NCI-H510A treated with DMSO at 0.1 percent for 48 hours (cell line): ENCODE results near the gene CD247.

Experiments used
- DNase-seq: peaks from one replicate; lab custom pipeline; 2025; lab: John Stamatoyannopoulos, UW

CD247 gene

GRCh38 chr1:167439301-167439988 lies 78.9 kb downstream of the CD247 start:
- DNase-seq = peak; percentile 47

DNA sequence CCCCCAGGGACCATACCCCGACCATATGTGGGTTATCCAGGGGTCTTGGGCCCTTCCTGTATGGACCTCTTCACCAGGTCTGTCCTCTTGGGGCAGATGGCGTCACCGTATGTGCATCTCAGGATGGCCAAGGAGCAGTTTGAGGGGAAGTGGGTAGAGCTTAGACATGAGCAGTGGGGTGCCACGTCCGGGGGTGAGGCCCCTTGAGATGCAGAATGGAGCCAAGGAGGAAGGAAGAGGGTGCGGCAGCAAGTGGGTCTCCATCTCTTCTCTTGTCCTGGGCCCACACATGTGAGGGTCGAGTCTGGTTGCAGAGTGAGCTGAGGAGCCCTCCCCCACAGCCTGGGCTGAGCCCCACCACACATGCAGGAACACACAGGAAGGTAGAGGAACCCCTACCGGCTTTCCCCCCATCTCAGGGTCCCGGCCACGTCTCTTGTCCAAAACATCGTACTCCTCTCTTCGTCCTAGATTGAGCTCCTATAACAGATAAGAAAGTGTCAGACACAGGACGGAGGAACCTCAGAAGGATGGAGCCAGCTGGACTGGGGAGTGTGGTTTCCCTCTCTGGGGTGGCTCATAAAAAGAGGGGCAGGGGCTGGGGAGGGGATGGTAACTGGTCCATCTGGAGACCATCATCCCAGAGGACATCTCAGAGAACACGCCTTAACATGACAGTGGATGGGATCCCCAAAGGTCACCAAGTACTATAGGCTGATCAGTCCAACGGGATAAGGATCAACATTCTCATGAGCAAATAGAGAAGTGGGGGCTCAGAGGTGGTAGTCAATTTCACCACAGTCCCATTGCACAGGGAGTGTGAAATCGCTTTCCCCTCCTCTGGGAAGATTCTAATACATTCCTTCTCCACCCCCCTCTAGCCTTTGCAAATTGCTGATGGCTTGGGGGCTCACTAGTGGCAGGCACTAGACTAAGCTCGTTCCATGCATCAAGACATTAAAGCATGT lies 79.9 kb downstream of the CD247 start:
- no peak for DNase-seq

- DNase-seq = no peak
Measured at GRCh38 chr1:167435484-167435883, 82.8 kb downstream of the CD247 start.

DNA sequence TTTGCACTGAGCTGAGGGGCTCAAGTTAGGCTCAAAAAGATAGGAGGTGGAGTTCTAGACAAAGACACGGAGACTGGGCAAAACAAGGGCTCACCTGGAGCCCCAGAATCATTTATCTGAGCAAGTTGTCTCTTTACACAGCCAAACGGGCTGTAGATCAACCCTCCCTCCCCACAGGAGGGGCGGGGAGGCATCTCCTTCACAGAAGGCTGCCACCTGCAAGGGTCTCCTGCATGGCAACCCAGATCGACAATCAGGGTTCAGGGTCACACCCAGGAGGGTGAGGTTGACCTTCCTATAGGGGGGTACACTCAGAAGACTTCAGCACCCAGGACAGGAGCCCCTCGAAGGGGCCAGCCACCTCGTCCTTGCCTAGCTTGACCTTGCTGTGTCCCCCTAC lies 84.0 kb downstream of the CD247 start:
- DNase-seq = no peak

GRCh38 chr1:167433884-167434283 lies 84.4 kb downstream of the CD247 start:
- no peak for DNase-seq

GRCh38 chr1:167432780-167433179 lies 85.5 kb downstream of the CD247 start:
- no peak for DNase-seq

DNA sequence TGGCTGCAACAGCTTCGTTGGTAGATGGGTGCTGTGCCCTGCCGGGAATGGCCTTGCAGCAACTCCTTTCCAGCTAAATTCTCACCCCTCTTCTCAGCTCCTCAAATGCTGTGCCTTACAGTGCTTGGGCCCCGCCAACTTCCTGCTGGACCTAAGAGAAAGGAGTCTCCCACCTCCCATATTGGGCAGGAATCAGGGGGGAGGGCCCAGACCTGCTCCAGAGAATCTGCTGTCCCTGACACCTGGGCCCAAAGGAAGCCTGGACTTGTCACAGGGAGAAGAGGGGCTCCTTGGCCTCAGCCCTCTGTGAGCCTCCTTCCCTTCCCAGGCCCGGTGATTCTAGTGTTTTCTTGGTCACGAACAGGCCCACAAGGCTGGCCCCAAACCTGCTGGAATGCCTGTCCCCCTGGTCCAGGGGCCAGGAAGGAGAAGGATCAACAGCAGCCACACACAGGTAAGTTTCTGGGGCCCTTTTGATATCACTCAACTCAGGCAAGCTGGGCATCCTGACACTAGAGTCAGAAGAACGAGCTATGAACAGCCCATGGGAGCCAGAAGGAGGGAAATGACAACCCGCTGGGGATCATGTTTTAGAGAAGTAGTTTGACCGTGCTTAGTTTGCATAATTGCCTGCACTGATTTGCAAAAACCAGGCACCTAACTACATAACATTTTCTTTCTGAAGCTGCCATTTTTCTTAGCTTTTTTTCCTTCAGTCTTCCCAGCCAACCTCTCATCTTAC lies 86.2 kb downstream of the CD247 start:
- DNase-seq = no peak

GRCh38 chr1:167431261-167431908 lies 86.9 kb downstream of the CD247 start:
- no peak for DNase-seq

DNA sequence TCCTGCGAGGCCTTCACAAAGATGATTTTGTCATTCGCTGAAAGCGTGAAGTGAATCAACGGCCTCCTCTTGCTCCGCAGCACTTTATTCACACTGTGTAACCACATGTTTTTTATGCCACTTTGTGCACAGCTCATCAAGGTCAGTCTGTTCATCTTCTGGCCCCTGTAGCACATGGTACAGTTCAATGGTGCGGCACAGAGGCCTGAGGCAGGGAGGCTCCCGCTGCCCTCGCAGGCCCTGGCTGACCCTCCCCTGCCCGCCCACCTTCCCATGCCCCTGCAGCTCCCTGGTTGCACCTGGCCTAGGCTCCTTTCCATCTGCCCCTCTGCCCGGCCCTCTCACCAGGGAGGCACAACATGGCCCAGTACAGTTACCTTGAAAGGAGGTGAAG lies 87.5 kb downstream of the CD247 start:
- DNase-seq = no peak

DNA sequence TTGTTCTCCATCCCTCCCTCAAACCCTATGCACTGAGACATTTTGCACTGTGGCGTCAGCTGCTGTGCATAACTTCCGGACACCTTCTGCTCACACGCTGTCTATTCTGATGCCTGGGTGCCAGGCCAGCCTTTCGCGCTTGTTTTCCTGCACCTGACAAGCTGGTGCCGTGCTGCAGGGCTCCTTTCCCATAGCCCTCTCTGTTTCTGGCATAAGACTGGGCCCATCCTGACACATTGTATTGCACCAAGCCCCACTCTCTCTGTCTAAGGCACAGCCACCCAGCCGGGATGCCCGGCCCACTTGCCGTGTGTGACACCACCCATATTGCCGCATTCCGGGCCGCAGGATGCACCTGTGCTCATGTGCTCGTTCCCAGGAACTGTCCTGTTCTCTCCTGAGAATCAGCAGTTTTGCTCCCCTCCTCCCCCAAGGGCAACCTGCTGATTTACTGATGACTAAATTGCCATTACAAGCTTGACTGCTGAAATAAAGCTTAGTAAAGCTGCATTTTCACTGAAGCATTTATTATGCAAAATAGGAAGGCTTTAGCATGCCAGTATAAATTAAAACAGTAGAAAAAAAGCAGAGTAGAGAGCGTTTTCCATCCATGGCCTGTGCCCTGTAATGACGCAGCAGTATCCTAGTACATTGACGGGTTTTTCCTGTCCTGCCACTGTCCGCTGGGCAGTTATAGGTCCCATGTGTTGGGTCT lies 88.0 kb downstream of the CD247 start:
- DNase-seq = no peak

- no peak for DNase-seq
Measured at GRCh38 chr1:167429612-167430011, 88.7 kb downstream of the CD247 start.

DNA sequence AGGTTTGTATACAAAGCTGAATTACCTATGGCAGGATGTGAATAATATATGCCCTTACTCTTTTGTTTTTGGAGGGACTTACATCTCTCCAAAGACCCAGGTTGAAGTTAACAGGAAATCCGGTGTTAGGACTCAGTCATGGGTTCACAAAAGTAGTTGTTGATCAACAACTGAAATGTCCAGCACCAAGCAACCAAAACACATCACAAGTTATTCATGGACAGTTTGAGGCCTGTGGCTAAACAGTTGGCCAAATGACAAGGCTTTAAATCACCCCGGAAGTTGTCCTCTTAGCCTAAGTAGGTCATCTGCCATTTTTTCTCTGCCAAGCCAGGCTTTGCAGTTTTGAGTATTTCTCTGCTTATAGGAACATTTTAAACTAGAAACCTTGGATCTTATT lies 89.9 kb downstream of the CD247 start:
- no peak for DNase-seq

DNA sequence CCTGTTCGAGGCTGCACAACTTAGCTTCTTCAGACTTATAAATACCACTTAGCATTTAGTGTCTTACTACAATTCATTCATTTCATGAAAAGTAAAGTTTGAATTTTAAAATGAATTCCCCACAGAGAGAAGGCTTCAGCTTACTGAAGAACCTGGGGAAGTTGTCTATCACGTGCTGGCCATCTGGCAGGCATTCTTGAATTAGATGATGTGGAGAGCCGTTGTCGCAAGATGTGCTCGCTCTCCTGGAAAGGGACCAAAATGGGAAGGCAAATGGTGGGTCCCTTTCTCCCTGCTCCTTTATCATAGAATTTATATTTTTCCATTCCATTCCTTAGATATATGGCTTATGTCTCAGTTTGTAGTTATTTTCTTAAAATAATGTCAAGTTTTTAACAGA lies 90.5 kb downstream of the CD247 start:
- DNase-seq = no peak

DNA sequence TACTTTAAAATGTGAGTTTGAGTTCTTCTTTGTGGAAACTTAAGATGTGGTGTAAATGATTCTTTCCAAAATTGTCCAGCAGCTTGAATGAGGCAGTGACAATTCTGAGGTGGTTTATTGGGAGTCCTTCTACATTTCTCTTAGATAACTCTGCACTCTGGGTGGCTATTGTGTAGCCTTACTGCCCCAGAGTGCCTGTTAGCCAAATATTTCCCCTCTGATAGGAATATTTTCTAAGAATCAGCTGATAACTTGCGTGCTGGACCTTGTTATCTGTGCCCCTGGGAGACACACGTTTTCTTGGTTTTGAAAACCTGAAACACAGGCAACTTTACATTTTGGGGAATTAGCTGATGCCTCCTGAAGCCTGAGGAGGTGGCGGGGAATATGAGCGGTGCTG lies 91.6 kb downstream of the CD247 start:
- no peak for DNase-seq

DNA sequence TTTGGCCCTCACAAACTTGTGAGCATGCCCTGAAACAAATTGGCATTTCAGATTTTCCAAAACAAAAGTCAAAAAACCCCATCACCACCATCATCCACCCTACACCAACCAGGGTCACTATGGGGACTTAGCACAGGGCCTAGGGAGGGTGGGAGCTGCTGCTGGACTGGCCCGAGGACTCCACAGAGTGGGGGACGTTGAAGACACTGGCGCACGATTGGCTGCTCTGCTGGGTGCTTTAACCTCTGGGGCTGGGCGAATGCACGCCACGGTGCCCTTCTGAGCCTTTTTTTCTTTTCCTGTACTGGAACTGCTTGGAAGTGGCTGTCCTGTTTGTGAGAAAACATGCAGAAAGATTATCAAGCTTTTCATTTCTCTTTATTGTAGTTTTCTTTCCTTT lies 92.8 kb downstream of the CD247 start:
- DNase-seq = no peak

- no peak for DNase-seq
Measured at GRCh38 chr1:167423684-167424619, 94.4 kb downstream of the CD247 start.

- DNase-seq = no peak
Measured at GRCh38 chr1:167420510-167420909, 97.8 kb downstream of the CD247 start.

- no peak for DNase-seq
Measured at GRCh38 chr1:167419245-167419644, 99.1 kb downstream of the CD247 start.

- no peak for DNase-seq
Measured at GRCh38 chr1:167418391-167418790, 99.9 kb downstream of the CD247 start.

DNA sequence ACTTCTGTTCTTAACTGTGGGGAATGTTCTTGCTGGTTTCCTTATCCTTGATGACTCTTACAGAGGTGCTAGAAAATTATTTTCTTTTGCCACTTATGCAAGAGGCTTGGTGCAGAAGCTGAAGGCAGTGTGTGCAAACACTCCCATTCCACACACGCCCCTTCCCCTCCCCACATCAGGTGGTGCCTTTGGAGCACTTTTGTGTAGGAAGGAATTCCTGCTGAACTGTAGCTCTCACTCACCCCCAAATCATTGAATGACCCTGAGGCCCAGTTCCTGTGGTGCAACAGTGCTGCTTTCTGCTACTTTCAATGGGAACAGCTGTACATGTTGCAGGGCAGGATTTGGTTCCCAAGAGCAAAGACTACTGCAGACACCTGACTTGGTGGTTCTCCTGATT lies 101.8 kb downstream of the CD247 start:
- no peak for DNase-seq
